Endothelial cell of hepatic sinusoid (primary cell): Measurements from ENCODE around the gene CHRNA1.
"Not testable (repeated sequence)": the region's sequence is repeated elsewhere in the genome, so short reads cannot be mapped to it uniquely, and the experiment has no call there.

ENCODE experiments used
- in situ Hi-C: cut with HindIII; loops from 2 replicates; pipeline ENCODE4 v1.10.0; 2017; ENCODE audit warnings: low sequenced_read_pairs

The CHRNA1 gene

DNA sequence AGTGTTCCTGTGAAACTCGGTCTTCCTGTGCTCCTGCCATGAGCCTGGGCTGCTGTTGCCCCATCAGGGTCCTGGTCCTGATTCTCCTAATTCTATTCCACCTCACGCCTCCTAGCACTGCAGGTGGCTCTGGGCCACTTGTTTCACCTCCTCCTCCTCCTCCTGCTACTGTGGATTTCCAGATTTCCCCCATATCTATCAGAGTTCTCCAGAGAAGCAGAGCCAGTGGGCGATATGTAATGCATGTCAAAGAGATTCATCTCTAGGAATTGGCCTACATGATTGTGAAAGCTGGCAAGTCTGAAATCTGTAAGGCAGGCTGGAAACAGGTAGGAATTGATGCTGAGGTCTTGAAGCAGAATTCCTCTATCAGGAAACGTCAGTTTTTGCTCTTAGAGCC is 45.3 kb downstream of the CHRNA1 start:
- in situ Hi-C loops: no loop called here

- in situ Hi-C loops: no loop called here
These were observed 45.7 kb downstream of the CHRNA1 start for GRCh38 chr2:174718591-174718990.

GRCh38 chr2:174717916-174718315 is 46.4 kb downstream of the CHRNA1 start:
- in situ Hi-C loops: no loop called here

DNA sequence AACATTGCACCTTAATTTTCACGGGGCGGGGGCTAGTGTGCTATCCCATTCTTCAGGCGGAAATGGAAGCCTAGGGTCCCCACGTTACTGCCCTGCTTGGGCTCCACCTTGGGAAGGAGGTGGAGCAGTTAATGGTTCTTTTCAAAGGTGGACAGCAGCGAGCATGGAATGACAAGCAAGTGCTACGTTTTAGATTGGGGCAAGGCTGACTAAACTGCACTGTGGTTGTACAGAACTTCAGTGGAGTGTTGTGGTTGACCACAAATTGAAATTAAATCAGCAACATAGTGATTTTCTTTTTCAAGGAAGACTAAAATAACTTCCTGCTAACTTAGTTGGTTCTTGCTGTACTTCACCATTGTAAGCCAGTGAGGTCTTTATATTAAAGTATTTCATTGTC is 47.0 kb downstream of the CHRNA1 start:
- in situ Hi-C loops: no loop called here

- in situ Hi-C loops: no loop called here
These were observed 47.5 kb downstream of the CHRNA1 start for GRCh38 chr2:174716785-174717184.

- in situ Hi-C loops: no loop called here
These were observed 50.6 kb downstream of the CHRNA1 start for GRCh38 chr2:174713686-174714085.

- in situ Hi-C loops: no loop called here
These were observed 53.1 kb downstream of the CHRNA1 start for GRCh38 chr2:174711206-174711605.

GRCh38 chr2:174709416-174710004 is 54.8 kb downstream of the CHRNA1 start:
- in situ Hi-C loops: not testable (repeated sequence)

DNA sequence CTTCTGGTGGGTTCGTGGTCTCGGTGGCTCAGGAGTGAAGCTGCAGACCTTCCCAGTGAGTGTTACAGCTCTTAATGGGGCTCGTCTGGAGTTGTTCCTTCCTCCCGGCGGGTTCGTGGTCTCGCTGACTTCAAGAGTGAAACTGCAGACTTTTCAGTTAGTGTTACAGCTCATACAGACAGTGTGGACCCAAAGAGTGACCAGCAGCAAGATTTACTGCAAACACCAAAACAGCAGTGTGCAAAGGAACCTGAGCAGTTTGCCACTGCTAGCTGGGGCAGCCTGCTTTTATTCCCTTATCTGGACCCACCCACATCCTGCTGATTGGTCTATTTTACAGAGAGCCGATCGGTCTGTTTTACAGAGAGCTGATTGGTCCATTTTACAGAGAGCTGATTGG is 55.6 kb downstream of the CHRNA1 start:
- in situ Hi-C loops: no loop called here

- in situ Hi-C loops: no loop called here
These were observed 59.0 kb downstream of the CHRNA1 start for GRCh38 chr2:174705321-174705720.

- in situ Hi-C loops: no loop called here
These were observed 59.6 kb downstream of the CHRNA1 start for GRCh38 chr2:174704642-174705041.

- in situ Hi-C loops: no loop called here
These were observed 60.2 kb downstream of the CHRNA1 start for GRCh38 chr2:174704061-174704460.

DNA sequence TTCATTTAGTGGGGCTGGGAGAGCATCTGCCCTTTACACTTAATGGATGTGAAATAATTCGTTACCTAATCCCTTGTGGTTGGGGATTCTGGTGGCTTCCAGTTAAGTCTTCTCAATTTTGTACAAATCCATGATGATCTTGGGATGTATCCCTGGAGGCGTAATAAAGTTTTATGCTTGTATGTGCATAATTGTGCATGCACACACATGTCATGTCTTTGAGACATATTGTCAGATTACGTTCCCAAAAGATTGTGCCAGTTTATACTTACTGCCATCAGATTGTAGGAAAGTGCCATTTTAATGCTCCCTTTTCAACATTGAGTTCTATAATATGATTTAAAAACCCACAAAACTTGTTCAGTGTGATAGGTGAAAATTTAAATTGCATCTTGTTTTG is 60.8 kb downstream of the CHRNA1 start:
- in situ Hi-C loops: no loop called here

- in situ Hi-C loops: no loop called here
These were observed 61.7 kb downstream of the CHRNA1 start for GRCh38 chr2:174702541-174702940.

DNA sequence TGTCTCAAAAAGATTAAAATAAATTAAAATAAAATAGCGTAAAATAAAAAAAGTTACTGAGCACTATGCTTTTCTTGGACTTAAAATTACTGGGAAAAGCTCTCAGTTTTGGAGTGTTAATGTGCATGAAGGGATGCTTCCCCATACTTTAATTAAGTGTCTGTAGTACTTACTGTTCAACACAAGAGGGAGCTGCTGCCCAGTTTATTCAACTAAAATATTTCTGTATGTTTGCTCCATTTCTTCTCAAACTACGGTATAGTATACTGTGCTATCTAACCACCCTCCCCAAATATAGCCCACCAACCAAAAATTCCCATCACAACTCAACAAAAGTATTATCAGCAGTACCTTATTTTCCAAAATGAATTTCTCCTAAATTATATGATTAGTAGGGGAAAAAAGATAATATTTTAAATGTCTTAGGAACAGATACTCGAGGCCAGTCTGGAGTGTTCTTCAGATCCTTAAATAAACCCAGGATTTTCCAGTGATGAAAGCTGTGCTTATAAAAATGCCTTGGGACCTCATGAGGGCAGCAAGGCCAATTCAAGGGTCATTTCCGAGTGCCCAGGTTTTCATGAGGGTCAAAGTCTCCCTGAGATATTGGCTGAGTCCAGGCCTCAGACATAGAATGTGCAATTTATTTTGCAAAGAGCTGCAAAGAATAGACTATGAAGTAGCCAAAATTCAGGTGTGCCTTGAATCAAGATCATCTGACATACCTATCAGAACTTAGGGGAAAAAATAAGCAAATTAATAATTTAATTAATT is 64.1 kb downstream of the CHRNA1 start:
- in situ Hi-C loops: loop anchor here (5.0 kb wide), 1 partner anchor 103 kb away; the partner anchor contains the start of gene WIPF1
